ENCODE measurements around the gene CYP21A2.
"Not testable (repeated sequence)": the region's sequence is repeated elsewhere in the genome, so short reads cannot be mapped to it uniquely, and the experiment has no call there.

The CYP21A2 gene

GRCh38 chr6:32055756-32056155 is 17.5 kb downstream of the CYP21A2 start:
- not testable (repeated sequence) for DNase-seq

DNA sequence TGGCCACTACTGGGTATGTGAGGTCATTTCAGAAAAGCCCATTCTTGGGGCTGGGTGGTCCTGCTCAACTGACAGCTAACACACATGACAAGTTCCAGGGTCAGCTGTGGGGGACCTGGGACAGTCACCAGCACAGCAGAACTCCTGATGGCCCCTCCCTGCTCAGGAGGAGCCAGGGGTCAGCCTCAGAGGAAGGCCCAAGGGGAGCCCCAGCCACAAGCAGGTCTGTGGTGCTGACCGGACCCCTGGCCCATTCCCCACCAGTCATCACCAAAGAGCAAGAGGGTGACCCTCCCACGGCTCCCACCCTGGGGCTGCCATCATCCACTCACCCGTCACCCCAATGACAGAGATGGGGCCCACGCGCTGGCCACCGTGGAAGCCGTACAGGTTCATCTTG is 18.0 kb downstream of the CYP21A2 start:
- no peak for DNase-seq

- DNase-seq, result no peak
Measured at GRCh38 chr6:32057966-32058365, 19.8 kb downstream of the CYP21A2 start.

DNA sequence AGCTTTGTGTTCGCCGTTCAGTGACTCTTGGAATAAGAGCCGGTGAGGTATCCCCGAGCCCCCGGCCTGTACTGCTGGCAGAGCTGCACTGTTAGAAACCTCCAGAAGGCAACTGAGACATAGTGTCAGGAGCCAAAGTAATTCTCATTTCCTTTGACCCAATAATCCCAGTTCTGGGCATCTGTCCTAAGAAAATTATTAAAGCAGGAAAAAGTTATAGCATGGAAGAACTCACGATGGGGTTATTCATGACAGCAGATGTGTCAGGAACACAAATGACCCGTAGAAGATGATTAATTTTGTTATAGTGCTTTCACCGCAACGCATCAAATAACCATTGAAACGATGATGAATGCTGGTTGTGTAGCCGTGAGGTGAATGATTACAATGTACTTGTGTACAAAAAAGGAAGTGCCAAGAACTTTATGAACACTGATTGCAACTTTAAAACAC is 20.3 kb downstream of the CYP21A2 start:
- no peak for DNase-seq

DNA sequence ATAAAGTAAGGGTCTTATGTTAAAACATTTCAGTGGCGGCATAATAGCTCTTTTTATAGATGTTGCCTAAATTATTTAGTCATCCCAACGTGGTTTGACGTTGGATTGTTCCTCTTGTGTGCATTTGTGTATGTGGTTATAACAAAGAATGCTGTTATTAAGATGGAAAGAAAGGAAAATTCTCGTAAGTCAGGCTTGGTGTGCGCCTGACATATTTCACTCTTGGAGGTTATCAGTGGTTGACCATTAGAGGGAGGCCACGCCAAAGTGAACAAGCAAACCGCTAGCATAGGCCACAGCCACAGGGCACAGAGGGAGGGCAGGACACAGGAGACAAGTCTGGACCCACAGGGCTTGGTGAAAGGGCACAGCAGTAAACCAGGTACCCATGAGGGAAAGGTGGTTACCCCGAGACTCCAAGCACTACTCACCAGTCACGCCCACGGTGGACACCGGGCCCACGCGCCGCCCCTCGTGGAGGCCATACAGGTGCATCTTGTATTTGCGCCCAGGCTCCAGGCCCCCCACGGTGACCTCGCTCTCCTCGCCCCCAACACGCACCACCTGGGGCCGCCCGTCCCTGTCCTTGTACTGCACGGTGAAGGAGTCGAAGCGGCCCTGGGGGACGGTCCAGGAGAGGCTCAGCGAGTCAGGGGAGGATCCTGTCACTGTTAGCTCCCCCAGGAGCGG is 22.9 kb downstream of the CYP21A2 start:
- no peak for DNase-seq

- no peak for DNase-seq
Measured at GRCh38 chr6:32064706-32065105, 26.5 kb downstream of the CYP21A2 start.

DNA sequence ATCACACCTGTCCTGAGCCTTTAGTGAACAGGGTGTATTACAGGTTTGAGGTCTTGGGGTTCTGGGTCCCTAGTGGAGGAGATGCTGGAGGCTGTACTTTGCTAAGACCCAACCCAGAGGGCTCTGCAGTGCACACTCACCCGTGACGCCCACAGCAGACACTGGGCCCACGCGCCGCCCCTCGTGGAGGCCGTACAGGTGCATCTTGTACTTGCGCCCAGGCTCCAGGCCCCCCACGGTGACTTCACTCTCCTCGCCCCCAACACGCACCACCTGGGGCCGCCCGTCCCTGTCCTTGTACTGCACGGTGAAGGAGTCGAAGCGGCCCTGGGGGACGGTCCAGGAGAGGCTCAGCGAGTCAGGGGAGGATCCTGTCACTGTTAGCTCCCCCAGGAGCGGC is 29.3 kb downstream of the CYP21A2 start:
- not testable (repeated sequence) for DNase-seq

DNA sequence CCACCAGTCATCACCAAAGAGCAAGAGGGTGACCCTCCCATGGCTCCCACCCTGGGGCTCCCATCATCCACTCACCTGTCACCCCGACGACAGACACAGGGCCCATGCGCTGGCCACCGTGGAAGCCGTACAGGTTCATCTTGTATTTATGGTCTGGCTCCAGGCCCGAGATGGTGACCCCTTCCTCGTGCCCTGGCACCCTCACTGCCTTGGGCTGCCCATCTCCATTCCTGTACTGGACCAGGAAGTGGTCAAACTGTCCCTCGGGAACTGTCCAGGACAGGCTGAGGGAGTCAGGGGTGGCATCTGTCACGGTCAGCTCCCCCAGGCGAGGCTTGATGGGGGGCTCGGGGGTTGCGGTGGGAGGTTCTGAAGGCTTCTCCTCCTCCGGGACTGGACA is 30.1 kb downstream of the CYP21A2 start:
- DNase-seq, result not testable (repeated sequence)

GRCh38 chr6:32068867-32069266 is 30.7 kb downstream of the CYP21A2 start:
- DNase-seq, result no peak

DNA sequence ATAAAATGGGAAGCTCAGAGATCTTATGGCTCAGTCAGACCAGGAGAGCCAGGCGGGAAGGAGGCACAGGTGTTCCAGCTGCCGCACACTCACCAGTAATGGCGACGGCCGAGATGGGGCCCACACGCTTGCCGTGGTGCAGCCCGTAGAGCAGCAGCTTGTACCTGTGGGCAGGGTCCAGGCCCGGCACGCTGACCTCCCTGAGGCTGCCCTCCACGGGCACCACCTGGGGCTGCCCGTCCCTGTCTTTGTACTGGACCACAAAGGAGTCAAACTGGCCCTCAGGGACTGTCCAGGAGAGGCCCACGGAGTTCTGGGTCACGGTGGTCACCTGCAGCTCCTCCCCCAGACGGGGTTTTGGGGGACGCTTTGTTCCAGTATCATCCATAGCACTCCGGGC is 31.2 kb downstream of the CYP21A2 start:
- DNase-seq, result no peak

- DNase-seq, result no peak
Measured at GRCh38 chr6:32069878-32070515, 31.8 kb downstream of the CYP21A2 start.

GRCh38 chr6:32070814-32071543 is 32.8 kb downstream of the CYP21A2 start:
- DNase-seq, result no peak

GRCh38 chr6:32073101-32073500 is 34.9 kb downstream of the CYP21A2 start:
- DNase-seq, result no peak

GRCh38 chr6:32073613-32074012 is 35.4 kb downstream of the CYP21A2 start:
- DNase-seq, result no peak

DNA sequence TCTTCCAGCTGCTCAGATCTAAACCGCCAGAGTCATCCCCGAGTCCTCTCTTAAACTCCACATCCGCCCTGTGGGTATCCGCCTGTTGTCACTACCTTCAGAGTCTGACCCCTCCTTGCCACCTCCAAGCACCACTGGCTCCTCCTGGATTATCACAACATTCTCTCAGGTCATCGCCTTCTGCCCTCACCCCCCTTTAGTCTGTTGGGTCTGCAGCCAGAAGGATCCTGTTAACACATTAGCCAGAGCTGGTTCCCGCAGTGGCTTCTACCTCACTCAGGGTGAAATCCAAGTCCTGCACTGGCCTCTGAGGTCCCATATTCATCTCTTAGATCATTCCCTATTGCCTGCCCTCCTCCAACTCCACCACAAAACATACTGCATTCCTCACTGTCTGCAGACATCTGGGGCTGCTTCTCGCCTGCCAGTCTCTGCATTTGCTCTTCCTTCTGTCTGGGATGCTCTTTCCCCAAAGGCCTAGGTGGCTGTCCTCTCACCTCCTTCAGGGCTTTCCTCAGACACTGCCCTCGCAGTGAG is 36.8 kb downstream of the CYP21A2 start:
- no peak for DNase-seq

- no peak for DNase-seq
Measured at GRCh38 chr6:32075781-32076180, 37.6 kb downstream of the CYP21A2 start.

GRCh38 chr6:32076321-32076809 is 38.1 kb downstream of the CYP21A2 start:
- no peak for DNase-seq

GRCh38 chr6:32079566-32080290 is 41.5 kb downstream of the CYP21A2 start:
- no peak for DNase-seq

DNA sequence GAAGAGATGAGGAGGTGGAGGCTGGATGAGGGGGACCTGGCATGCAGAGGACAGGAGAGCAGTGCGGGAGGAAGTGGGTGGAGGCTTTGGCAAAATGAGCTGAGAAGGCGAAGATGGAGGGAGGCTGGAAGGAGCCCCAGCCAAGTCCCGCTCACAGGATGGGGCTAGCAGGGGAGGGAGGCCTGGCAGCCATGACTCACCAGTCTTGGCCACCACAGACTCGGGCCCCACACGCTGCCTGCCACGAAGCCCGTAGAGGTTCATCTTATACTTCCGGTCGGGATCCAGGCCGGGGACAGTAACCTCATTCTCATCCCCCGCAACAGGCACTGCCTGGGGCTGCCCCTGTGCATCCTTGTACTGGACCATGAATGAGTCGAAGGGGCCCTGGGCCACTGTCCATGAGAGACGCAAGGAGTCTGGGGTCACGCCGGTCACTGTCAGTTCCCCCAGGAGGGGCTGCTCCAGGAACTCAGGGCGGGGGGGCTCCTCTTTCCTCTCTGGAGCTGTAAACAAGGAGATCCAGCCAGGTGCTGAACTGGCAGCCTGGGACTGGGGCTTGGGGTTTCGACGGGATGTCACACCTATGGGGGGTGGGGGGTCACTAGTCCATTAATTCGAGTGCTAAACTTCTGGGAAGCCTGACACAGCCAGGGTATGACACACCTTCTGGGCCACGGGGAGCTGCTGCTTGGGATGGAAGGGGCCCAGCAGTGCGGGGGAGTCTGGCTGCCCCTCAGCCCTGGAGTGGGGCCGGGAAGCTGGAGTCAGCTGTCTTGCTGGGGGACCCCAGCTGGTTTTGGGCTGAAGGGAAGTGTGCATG is 43.2 kb downstream of the CYP21A2 start:
- no peak for DNase-seq

DNA sequence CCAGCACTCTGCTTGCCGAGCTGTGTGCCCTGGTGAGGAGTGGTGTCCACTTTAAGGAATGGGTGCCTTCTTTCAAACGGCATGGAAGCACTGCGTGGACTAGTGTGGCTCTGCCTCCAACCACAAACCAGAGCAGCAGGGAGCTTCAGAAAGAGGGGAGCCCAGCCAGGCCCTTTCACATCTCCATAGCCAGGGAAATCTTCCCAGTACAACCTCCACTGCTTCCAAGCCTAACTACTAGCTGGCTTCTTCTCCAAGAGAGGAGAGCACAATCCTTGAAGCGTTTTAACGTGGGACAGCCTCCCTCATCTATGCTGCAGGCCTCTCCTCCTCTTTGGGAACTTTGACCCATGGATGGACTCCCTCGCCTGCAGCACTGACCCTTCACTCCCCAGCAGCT is 44.3 kb downstream of the CYP21A2 start:
- no peak for DNase-seq

GRCh38 chr6:32082935-32083334 is 44.7 kb downstream of the CYP21A2 start:
- DNase-seq, result no peak
